H9 (cell line): ENCODE data around the gene RSAD2. TPM values are rescaled to one million over a fixed set of nuclear protein-coding genes. Genes with fewer than 3 reads are reported as not detected.

Experiments
- DNase-seq: peaks from one replicate; pipeline ENCODE4 v3.0.0-alpha.2; 2017
- H2AFZ ChIP-seq: one replicate; pipeline ENCODE4 v1.6.1; 2013; ENCODE audit warnings: mild to moderate bottlenecking, low read length, control low read depth, moderate library complexity
- H2AK5ac ChIP-seq: 2 replicates; pipeline ENCODE4 v1.6.1; 2013; ENCODE audit warnings: low read length, control low read depth, mixed read lengths; ENCODE audit not compliant: insufficient read length
- H2BK120ac ChIP-seq: one replicate; pipeline ENCODE4 v1.6.1; 2013; ENCODE audit warnings: low read depth, mild to moderate bottlenecking, low read length, control low read depth, inconsistent platforms; ENCODE audit not compliant: poor library complexity, severe bottlenecking
- H2BK12ac ChIP-seq: 2 replicates; pipeline ENCODE4 v1.6.1; 2013; ENCODE audit warnings: low read length, control low read depth, mixed read lengths, low read depth; ENCODE audit not compliant: insufficient read length
- H2BK15ac ChIP-seq: 2 replicates; pipeline ENCODE4 v1.6.1; 2013; ENCODE audit warnings: low read depth, low read length, control low read depth
- H2BK20ac ChIP-seq: one replicate; pipeline ENCODE4 v1.6.1; 2013; ENCODE audit warnings: low read depth, mild to moderate bottlenecking, low read length, control low read depth, inconsistent platforms; ENCODE audit not compliant: poor library complexity, severe bottlenecking
- H2BK5ac ChIP-seq: 2 replicates; pipeline ENCODE4 v1.6.1; 2013; ENCODE audit warnings: low read length, control low read depth, mixed read lengths; ENCODE audit not compliant: insufficient read length
- H3K14ac ChIP-seq: 2 replicates; pipeline ENCODE4 v1.6.1; 2013; ENCODE audit warnings: low read length, control low read depth; ENCODE audit not compliant: insufficient read depth
- H3K18ac ChIP-seq: 2 replicates; pipeline ENCODE4 v1.6.1; 2013; ENCODE audit warnings: low read depth, mild to moderate bottlenecking, mixed read lengths, low read length, control low read depth; ENCODE audit not compliant: insufficient read length
- H3K23ac ChIP-seq: 2 replicates; pipeline ENCODE4 v1.6.1; 2013; ENCODE audit warnings: low read length, control low read depth, mixed read lengths, low read depth; ENCODE audit not compliant: insufficient read length
- H3K23me2 ChIP-seq: 2 replicates; pipeline ENCODE4 v1.6.1; 2013; ENCODE audit warnings: low read depth, mild to moderate bottlenecking, mixed read lengths, low read length, control low read depth; ENCODE audit not compliant: insufficient read length, poor library complexity, severe bottlenecking
- H3K27ac ChIP-seq: 2 replicates; pipeline ENCODE4 v1.5.1; 2013; ENCODE audit warnings: low read length, control low read depth, mixed read lengths, low read depth; ENCODE audit not compliant: insufficient read length
- H3K27me3 ChIP-seq: 2 replicates; pipeline ENCODE4 v1.6.1; 2013; ENCODE audit warnings: low read length, control low read depth, inconsistent platforms; ENCODE audit not compliant: insufficient read depth
- H3K4ac ChIP-seq: 2 replicates; pipeline ENCODE4 v1.6.1; 2013; ENCODE audit warnings: low read depth, mild to moderate bottlenecking, control low read depth, inconsistent platforms, low read length, moderate library complexity
- H3K4me1 ChIP-seq: 2 replicates; pipeline ENCODE4 v1.6.1; 2013; ENCODE audit warnings: low read length, control low read depth, inconsistent platforms; ENCODE audit not compliant: insufficient read depth
- H3K4me2 ChIP-seq: 2 replicates; pipeline ENCODE4 v1.6.1; 2013; ENCODE audit warnings: low read length, control low read depth, mixed read lengths; ENCODE audit not compliant: insufficient read length, insufficient read depth
- H3K56ac ChIP-seq: 2 replicates; pipeline ENCODE4 v1.6.1; 2013; ENCODE audit warnings: low read depth, mild to moderate bottlenecking, mixed read lengths, low read length, control low read depth; ENCODE audit not compliant: insufficient read length
- H3K79me1 ChIP-seq: 2 replicates; pipeline ENCODE4 v1.6.1; 2013; ENCODE audit warnings: low read depth, mild to moderate bottlenecking, moderate library complexity, low read length, control low read depth, inconsistent platforms; ENCODE audit not compliant: insufficient read depth, poor library complexity, severe bottlenecking
- H3K79me2 ChIP-seq: 2 replicates; pipeline ENCODE4 v1.6.1; 2013; ENCODE audit warnings: low read length, control low read depth, inconsistent platforms; ENCODE audit not compliant: insufficient read depth
- H3K9ac ChIP-seq: 2 replicates; pipeline ENCODE4 v1.6.1; 2013; ENCODE audit warnings: low read length, control low read depth, mixed read lengths; ENCODE audit not compliant: insufficient read length; ENCODE audit errors: extremely low read depth
- H3K9me3 ChIP-seq: one replicate; pipeline ENCODE4 v1.6.1; 2013; ENCODE audit warnings: low read depth, low read length, inconsistent platforms; ENCODE audit not compliant: control insufficient read depth
- H3T11ph ChIP-seq: one replicate; pipeline ENCODE4 v1.6.1; 2013; ENCODE audit warnings: mild to moderate bottlenecking, low read length, control low read depth, inconsistent platforms
- H4K20me1 ChIP-seq: one replicate; pipeline ENCODE4 v1.6.1; 2013; ENCODE audit not compliant: control insufficient read depth, insufficient read length, insufficient read depth
- H4K5ac ChIP-seq: 2 replicates; pipeline ENCODE4 v1.6.1; 2013; ENCODE audit warnings: low read depth, mild to moderate bottlenecking, mixed read lengths, low read length, control low read depth; ENCODE audit not compliant: insufficient read length
- H4K8ac ChIP-seq: replicated peaks from 2 replicates; pipeline ENCODE4 v1.6.1; 2013; ENCODE audit warnings: low read length, control low read depth, mixed read lengths, low read depth; ENCODE audit not compliant: insufficient read length
- H4K91ac ChIP-seq: 2 replicates; pipeline ENCODE4 v1.6.1; 2013; ENCODE audit warnings: low read depth, mild to moderate bottlenecking, moderate library complexity, mixed read lengths, low read length, control low read depth; ENCODE audit not compliant: insufficient read length
- H3K27ac Mint-ChIP-seq, 3 experiments: 2 replicates in 2 of 3; 3 replicates in 1 of 3; pipeline ENCODE4 v1.8.0; 2020 to 2021; ENCODE audit warnings: mixed read lengths in 3 of 3, mild to moderate bottlenecking in 1 of 3, moderate library complexity in 1 of 3
- H3K27me3 Mint-ChIP-seq: 2 replicates; pipeline ENCODE4 v1.8.0; 2021; ENCODE audit warnings: low read depth, mild to moderate bottlenecking, moderate library complexity, mixed read lengths
- H3K36me3 Mint-ChIP-seq, 3 experiments: 2 replicates in 2 of 3; 3 replicates in 1 of 3; pipeline ENCODE4 v1.8.0; 2020 to 2021; ENCODE audit warnings: low read depth in 3 of 3, mixed read lengths in 3 of 3; ENCODE audit not compliant: insufficient read depth in 1 of 3
- H3K4me1 Mint-ChIP-seq, 2 experiments: 2 replicates each; pipeline ENCODE4 v1.8.0; 2020; ENCODE audit warnings: mixed read lengths in 2 of 2
- H3K4me3 Mint-ChIP-seq, 2 experiments: 2 replicates in 1 of 2; 3 replicates in 1 of 2; pipeline ENCODE4 v1.8.0; 2020 to 2021; ENCODE audit warnings: mild to moderate bottlenecking in 2 of 2, mixed read lengths in 2 of 2, moderate library complexity in 1 of 2
- H3K9me3 Mint-ChIP-seq, 2 experiments: 2 replicates in 1 of 2; 3 replicates in 1 of 2; pipeline ENCODE4 v1.8.0; 2020; ENCODE audit warnings: mild to moderate bottlenecking in 2 of 2, mixed read lengths in 2 of 2, moderate library complexity in 1 of 2
- CTCF ChIP-seq: fragments of 200-600 bp; sonication (generic); conservative IDR thresholded peaks from 3 replicates; pipeline ENCODE4 v1.8.0; 2021; ENCODE audit warnings: antibody characterized with exemption, mild to moderate bottlenecking
- total RNA-seq: library from RNA; stranded (reverse); gene quantifications from 2 replicates; pipeline ENCODE4 v1.2.1, GENCODE V29; 2021

The RSAD2 gene
- total RNA-seq, 1 experiment from 2014 or later: not detected

- DNase-seq: no peak
- Histone ChIP-seq H3K27me3 (no peaks in the 10 kb centered on the region), H3K9ac (no peak overlapping the region), H4K5ac (no peak overlapping the region), H4K8ac (no peak overlapping the region), H3K23me2 (peaks cover 3% of the 10 kb centered on the region), H3K23ac (no peak overlapping the region), H3K9me3 (no peaks in the 10 kb centered on the region), H3K4me1 (peaks cover 3% of the 10 kb centered on the region; the same call in 1 of the 2 replicates), H2BK5ac (no peak overlapping the region), H3K14ac (no peak overlapping the region), H3K79me1 (no peaks in the 10 kb centered on the region), H2BK120ac (no peak overlapping the region), H3K56ac (no peak overlapping the region), H2BK20ac (no peak overlapping the region), H3K27ac (no peak overlapping the region), H3K18ac (no peak overlapping the region), H2BK12ac (no peak overlapping the region), H4K20me1 (no peaks in the 10 kb centered on the region), H3K79me2 (peaks cover 2% of the 10 kb centered on the region; the same call in 1 of the 2 replicates), H2BK15ac (no peak overlapping the region), H2AFZ (no peak overlapping the region), H3K4ac (no peak overlapping the region), H4K91ac (no peak overlapping the region), H2AK5ac (no peak overlapping the region), H3T11ph (no peak overlapping the region), H3K4me2 (no peak overlapping the region)
- H3K9me3 Mint-ChIP-seq: no peaks in the 10 kb centered on the region
- H3K36me3 Mint-ChIP-seq: peaks cover 17 to 24% (median 23%) of the 10 kb centered on the region in 3 experiments
- H3K4me3 Mint-ChIP-seq: no peak overlapping the region
- TF ChIP-seq CTCF: no peak
- H3K27ac Mint-ChIP-seq: no peak overlapping the region
- no peaks in the 10 kb centered on the region; the same call in 1 of the 2 replicates for H3K27me3 Mint-ChIP-seq
- peaks cover 2 to 12% of the 10 kb centered on the region in 2 experiments for H3K4me1 Mint-ChIP-seq
These were observed 68.2 kb downstream of the RSAD2 start for GRCh38 chr2:6945821-6946220.
